Omental fat pad (tissue), 4 donors: Measurements from ENCODE around the gene UVRAG. TPM values are rescaled to one million over a fixed set of nuclear protein-coding genes. Genes with fewer than 3 reads are reported as not detected.
"Not testable (repeated sequence)": the region's sequence is repeated elsewhere in the genome, so short reads cannot be mapped to it uniquely, and the experiment has no call there.

ENCODE experiments used
- ATAC-seq: fragments of 150-250 bp; one replicate; pipeline ENCODE4 v1.9.1; 2016; ENCODE audit warnings: mild to moderate bottlenecking, moderate library complexity; ENCODE audit not compliant: low FRiP score
- DNase-seq: peaks from one replicate; pipeline ENCODE4 v3.0.0-alpha.2; 2019; ENCODE audit warnings: low spot score
- total RNA-seq, 4 donors: library from RNA; depleted of rRNA; stranded (reverse); fragments of >200 nt; gene quantifications; one replicate each; pipeline ENCODE4 v1.1.0, GENCODE V29; 2016
- TF ChIP-seq, protein P1 (sequence below), 3 donors: fragments of 450-650 bp; IDR thresholded peaks; one replicate each; pipeline ENCODE4 v1.5.1; 2016 to 2017; ENCODE audit warnings: antibody characterized with exemption in 3 of 3, mild to moderate bottlenecking in 3 of 3, moderate library complexity in 2 of 3

Gene UVRAG
- total RNA-seq, 4 donors from 2014 or later = 39.6 to 72.9 (median 61.5) TPM

DNA sequence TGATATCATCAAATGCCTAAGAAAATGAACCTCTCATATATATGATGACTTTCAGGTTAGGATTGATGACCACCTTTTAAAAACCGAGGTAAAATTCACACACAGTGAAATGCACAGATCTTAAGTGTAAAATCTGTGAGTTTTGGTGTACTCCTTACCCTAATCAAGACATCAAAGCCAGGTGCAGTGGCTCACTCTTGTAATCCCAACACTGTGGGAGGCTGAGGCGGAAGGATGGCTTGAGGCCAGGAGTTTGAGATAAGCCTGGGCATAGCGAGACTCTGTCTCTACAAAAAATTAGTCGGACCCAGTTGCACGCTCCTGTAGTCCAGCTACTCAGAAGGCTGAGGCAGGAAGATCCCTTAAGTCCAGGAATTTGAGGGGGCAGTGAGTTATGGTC is 140.4 kb downstream of the UVRAG start:
- ATAC-seq = no peak
- TF ChIP-seq, protein P1, sequence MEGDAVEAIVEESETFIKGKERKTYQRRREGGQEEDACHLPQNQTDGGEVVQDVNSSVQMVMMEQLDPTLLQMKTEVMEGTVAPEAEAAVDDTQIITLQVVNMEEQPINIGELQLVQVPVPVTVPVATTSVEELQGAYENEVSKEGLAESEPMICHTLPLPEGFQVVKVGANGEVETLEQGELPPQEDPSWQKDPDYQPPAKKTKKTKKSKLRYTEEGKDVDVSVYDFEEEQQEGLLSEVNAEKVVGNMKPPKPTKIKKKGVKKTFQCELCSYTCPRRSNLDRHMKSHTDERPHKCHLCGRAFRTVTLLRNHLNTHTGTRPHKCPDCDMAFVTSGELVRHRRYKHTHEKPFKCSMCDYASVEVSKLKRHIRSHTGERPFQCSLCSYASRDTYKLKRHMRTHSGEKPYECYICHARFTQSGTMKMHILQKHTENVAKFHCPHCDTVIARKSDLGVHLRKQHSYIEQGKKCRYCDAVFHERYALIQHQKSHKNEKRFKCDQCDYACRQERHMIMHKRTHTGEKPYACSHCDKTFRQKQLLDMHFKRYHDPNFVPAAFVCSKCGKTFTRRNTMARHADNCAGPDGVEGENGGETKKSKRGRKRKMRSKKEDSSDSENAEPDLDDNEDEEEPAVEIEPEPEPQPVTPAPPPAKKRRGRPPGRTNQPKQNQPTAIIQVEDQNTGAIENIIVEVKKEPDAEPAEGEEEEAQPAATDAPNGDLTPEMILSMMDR (IDR thresholded peaks at IDR 0.05) = no peak
- DNase-seq = no peak

DNA sequence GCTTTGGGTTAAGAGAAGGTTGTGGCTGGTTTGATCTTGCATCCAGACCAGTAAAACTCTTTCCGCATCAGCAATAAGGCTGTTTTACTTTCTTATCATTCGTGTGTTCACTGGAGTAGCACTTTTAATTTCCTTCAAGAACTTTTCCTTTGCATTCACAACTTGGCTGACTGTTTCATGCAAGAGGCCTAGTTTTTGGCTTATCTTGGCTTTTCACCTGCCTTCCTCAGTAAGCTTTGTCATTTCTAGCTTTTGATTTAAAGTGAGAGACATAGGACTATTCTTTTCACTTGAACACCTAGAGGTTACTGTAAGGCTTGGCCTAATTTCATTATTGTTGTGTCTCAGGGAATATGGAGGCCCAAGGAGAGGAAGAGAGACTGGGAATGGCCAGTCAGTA is 144.5 kb downstream of the UVRAG start:
- TF ChIP-seq, protein P1 (IDR thresholded peaks at IDR 0.05) = no peak
- DNase-seq = no peak
- no peak for ATAC-seq

DNA sequence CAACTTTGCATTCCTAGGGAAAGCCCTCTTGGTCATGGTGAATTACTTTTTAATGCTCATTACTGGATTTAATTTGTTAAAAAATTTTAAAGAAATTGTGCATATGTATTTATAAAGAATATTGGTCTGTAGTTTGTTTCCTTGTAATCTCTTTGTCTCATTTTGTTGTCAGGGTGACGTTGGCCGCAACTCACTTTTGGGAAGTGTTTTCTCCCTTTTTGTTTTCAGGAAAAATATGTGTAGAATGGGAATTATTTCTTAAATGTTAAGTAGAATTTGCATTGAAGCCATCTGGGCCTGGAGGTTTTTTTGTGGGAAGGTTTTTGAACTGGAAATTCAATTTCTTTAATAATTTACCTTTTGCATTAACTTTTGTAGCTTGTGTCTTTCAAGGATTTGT is 149.1 kb downstream of the UVRAG start:
- ATAC-seq (no peak), DNase-seq (no peak)
- TF ChIP-seq, protein P1 (IDR thresholded peaks at IDR 0.05) = no peak

DNA sequence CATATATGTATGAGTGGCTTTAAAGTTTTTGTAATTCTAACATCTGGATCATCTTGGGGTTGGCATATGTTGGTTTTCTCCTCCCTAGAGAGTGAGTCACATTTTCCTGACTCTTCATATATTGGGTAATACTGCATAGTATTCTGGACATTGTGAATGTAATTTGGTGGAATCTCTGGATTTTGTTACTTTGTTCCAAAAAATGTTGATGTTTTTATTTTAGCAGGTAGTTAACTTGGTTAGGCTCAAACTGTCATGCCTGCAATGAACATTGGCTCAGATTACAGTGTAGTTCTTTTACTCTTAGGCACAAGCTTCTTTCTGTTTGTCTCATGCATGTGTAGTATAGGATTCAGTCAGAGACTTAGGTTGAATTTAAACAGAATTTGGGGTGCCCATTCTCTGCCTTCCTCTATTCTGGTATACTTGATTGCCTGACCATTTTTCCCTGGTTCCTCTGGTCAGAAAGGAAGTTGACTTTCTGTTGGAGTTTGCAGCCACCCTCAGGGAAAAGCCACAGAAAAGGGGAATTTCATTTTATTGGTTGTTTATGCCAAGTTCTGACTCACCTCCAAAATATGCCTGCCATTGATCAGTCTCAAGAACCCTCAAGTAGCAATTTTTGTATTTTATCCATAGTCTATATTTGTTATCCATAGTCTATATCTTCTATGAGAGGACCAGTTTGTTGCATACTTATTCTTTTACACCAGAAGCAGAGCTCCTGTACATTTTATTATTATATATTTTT is 151.7 kb downstream of the UVRAG start:
- ATAC-seq = peak; percentile 68
- TF ChIP-seq, protein P1 (IDR thresholded peaks at IDR 0.05) = no peak
- no peak for DNase-seq

DNA sequence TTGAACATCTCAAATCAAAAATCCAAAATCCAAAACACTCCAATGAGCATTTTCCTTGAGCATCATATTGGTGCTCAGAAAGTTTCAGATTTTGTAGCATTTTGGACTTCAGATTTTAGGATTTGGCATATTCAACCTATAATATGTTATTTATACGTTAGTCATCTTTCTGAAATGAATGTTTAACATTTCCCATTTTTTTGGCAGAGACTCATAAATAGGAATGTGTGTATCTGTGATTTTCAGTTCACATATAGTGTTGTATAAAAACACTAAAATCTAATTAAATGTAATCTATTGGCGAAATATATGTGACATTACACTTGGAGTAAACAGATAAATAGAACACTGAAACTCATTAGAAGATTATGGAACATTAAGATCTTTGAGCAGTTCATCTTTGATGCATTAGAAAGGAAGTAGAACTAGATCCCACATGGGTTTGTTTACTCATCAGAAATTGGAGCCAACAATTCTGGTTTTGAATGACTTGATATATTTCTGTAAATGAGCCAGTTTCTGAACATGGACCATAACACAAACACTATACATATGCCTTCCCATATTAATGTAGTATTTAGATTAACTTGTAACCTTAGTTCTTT is 153.1 kb downstream of the UVRAG start:
- ATAC-seq (no peak), DNase-seq (no peak)
- TF ChIP-seq, protein P1 (IDR thresholded peaks at IDR 0.05) = no peak

DNA sequence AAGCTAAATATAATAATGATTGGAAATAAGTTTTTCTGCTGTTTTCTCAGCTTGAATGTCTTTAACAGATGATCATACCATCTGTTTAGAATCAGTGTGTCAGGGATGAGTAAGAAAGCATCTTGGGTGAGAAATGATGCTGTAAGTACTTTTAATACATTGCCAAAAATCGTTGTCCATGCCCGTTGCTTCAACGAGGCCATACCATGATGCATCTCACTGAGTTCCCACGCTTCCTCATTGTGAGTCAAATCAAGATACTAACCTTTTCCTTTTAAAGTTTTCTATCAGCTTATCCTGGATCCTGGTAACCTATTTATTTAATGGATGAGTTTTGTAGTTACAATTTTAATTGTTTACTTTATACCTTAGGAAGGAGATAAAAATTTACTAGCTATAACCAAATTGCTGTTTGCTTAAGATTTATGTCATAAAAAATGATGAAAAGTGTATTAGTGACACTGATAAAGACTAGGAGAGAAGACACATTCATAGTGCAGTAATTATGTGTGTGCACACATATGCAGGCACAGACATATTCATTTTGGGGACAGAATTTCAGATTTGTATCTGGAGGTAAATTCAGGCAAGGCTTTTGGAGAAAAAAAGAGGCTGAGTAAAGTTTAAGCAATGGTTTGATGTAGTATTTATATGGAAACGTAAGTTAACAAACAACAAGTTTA is 154.8 kb downstream of the UVRAG start:
- DNase-seq (no peak), ATAC-seq (no peak)
- TF ChIP-seq, protein P1 (IDR thresholded peaks at IDR 0.05) = no peak

DNA sequence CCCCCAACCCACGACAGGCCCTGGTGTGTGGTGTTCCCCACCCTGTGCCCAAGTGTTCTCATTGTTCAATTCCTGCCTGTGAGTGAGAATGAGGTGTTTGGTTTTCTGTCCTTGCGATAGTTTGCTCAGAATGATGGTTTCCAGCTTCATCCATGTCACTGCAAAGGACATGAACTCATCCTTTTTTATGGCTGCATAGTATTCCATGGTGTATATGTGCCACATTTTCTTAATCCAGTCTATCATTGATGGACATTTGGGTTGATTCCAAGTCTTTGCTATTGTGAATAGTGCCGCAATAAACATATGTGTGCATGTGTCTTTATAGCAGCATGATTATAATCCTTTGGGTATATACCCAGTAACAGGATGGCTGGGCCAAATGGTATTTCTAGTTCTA is 158.7 kb downstream of the UVRAG start:
- not testable (repeated sequence) for ATAC-seq, DNase-seq

DNA sequence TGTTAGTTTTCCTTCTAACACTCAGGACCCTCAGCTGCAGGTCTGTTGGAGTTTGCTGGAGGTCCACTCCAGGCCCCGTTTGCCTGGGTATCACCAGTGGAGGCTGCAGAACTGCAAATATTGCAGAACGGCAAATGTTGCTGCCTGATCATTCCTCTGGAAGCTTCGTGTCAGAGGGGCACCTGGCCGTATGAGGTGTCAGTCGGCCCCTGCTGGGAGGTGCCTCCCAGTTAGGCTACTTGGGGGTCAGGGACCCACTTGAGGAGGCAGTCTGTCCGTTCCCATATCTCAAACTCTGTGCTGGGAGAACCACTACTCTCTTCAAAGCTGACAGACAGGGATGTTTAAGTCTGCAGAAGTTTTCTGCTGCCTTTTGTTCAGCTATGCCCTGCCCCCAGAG is 164.1 kb downstream of the UVRAG start:
- not testable (repeated sequence) for DNase-seq, ATAC-seq

DNA sequence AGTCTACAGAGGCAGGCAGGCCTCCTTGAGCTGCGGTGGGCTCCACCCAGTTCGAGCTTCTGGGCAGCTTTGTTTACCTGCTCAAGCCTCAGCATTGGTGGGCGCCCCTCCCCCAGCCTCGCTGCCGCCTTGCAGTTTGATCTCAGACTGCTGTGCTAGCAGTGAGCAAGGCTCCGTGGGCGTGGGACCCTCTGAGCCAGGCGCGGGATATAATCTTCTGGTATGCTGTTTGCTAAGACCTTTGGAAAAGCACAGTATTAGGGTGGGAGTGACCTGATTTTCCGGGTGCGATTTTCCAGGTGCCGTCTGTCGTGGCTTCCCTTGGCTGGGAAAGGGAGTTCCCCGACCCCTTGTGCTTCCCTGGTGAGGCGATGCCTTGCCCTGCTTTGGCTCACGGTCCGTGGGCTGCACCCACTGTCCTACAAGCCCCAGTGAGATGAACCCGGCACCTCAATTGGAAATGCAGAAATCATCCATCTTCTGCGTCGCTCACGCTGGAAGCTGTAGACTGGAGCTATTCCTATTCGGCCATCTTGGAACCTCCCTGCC is 164.5 kb downstream of the UVRAG start:
- DNase-seq, ATAC-seq: not testable (repeated sequence)
